Neural cell (in vitro differentiated cells): ENCODE measurements around the gene SAMD7. TPM values are rescaled to one million over a fixed set of nuclear protein-coding genes. Genes with fewer than 3 reads are reported as not detected.

Experiments used
- H2AFZ ChIP-seq: fragments of 200-600, 300-800 bp; sonication (generic), shearing (Covaris generic); 2 replicates; pipeline ENCODE4 v1.6.0; 2014; ENCODE audit warnings: low read depth, mild to moderate bottlenecking, antibody characterized with exemption, low read length, moderate library complexity
- H3F3A ChIP-seq: fragments of 200-600 bp; shearing (Covaris generic); 2 replicates; pipeline ENCODE4 v1.6.1; 2016; ENCODE audit warnings: mild to moderate bottlenecking, moderate library complexity, mixed read lengths, antibody characterized with exemption, low read length; ENCODE audit not compliant: insufficient read depth, poor library complexity, severe bottlenecking
- H3K27ac ChIP-seq: fragments of 200-600, 300-800 bp; sonication (generic), shearing (Covaris generic); 2 replicates; pipeline ENCODE4 v1.5.1; 2014; ENCODE audit warnings: mild to moderate bottlenecking, low read length, moderate library complexity
- H3K27me3 ChIP-seq: fragments of 300-800, 200-600 bp; sonication (generic), shearing (Covaris generic); 2 replicates; pipeline ENCODE4 v1.6.0; 2014; ENCODE audit warnings: mild to moderate bottlenecking, low read depth, low read length, moderate library complexity; ENCODE audit not compliant: insufficient read depth
- H3K36me3 ChIP-seq: fragments of 300-800, 200-600 bp; sonication (generic), shearing (Covaris generic); 2 replicates; pipeline ENCODE4 v1.5.1; 2014; ENCODE audit warnings: mild to moderate bottlenecking, antibody characterized with exemption, low read length, moderate library complexity; ENCODE audit not compliant: insufficient read depth
- H3K4me2 ChIP-seq: fragments of 300-800, 200-600 bp; sonication (generic), shearing (Covaris generic); 2 replicates; pipeline ENCODE4 v1.6.0; 2014; ENCODE audit warnings: mild to moderate bottlenecking, low read length
- H3K4me3 ChIP-seq: fragments of 300-800, 200-600 bp; sonication (generic), shearing (Covaris generic); 2 replicates; pipeline ENCODE4 v1.5.1; 2014; ENCODE audit warnings: mild to moderate bottlenecking, low read length, moderate library complexity
- H3K79me2 ChIP-seq: fragments of 200-600 bp; shearing (Covaris generic); replicated peaks from 2 replicates; pipeline ENCODE4 v1.6.0; 2014; ENCODE audit warnings: mild to moderate bottlenecking, low read length, moderate library complexity; ENCODE audit not compliant: insufficient read depth
- H3K9ac ChIP-seq: fragments of 300-800, 200-600 bp; sonication (generic), shearing (Covaris generic); 2 replicates; pipeline ENCODE4 v1.6.1; 2016; ENCODE audit warnings: mild to moderate bottlenecking, low read length, mixed read lengths
- H3K9me2 ChIP-seq: fragments of 200-600 bp; shearing (Covaris generic); 2 replicates; pipeline ENCODE4 v1.6.1; 2016; ENCODE audit warnings: mild to moderate bottlenecking, low read length, mixed read lengths; ENCODE audit not compliant: insufficient read depth
- H3K9me3 ChIP-seq: fragments of 200-600, 300-800 bp; sonication (generic), shearing (Covaris generic); 2 replicates; pipeline ENCODE4 v1.6.1; 2016; ENCODE audit warnings: mild to moderate bottlenecking, mixed run types, low read length, moderate library complexity, mixed read lengths
- H4K20me1 ChIP-seq: fragments of 200-600 bp; shearing (Covaris generic); 2 replicates; pipeline ENCODE4 v1.6.1; 2016; ENCODE audit warnings: mild to moderate bottlenecking, mixed run types; ENCODE audit not compliant: insufficient read depth
- CTCF ChIP-seq: fragments of 450-650 bp; IDR thresholded peaks from 2 replicates; pipeline ENCODE4 v1.5.1; 2014; ENCODE audit warnings: antibody characterized with exemption, mild to moderate bottlenecking, moderate library complexity; ENCODE audit not compliant: poor library complexity, severe bottlenecking
- EP300 ChIP-seq: fragments of 450-650 bp; conservative IDR thresholded peaks from 2 replicates; pipeline ENCODE4 v1.6.1; 2014; ENCODE audit warnings: antibody characterized with exemption, mild to moderate bottlenecking, moderate library complexity; ENCODE audit not compliant: poor library complexity, severe bottlenecking
- EZH2 ChIP-seq: fragments of 200-600, 300-800 bp; shearing (Covaris generic), sonication (generic); IDR thresholded peaks from 2 replicates; pipeline ENCODE4 v1.6.1; 2014; ENCODE audit warnings: antibody characterized with exemption, low read length, borderline replicate concordance, mild to moderate bottlenecking; ENCODE audit not compliant: insufficient read depth, poor library complexity, severe bottlenecking
- MXI1 ChIP-seq: fragments of 450-650 bp; conservative IDR thresholded peaks from 2 replicates; pipeline ENCODE4 v1.6.1; 2014; ENCODE audit warnings: antibody characterized with exemption, mild to moderate bottlenecking; ENCODE audit not compliant: poor library complexity, severe bottlenecking
- POLR2AphosphoS5 ChIP-seq: IDR thresholded peaks from 2 replicates; pipeline ENCODE4 v1.6.1; 2012
- RAD21 ChIP-seq: fragments of 450-650 bp; conservative IDR thresholded peaks from 2 replicates; pipeline ENCODE4 v1.6.1; 2014; ENCODE audit warnings: antibody characterized with exemption, mild to moderate bottlenecking, moderate library complexity
- SMC3 ChIP-seq: fragments of 450-650 bp; conservative IDR thresholded peaks from 2 replicates; pipeline ENCODE4 v1.6.1; 2014; ENCODE audit warnings: antibody characterized with exemption, mild to moderate bottlenecking, moderate library complexity; ENCODE audit not compliant: poor library complexity
- TAF1 ChIP-seq: IDR thresholded peaks from 2 replicates; pipeline ENCODE4 v1.6.1; 2012; ENCODE audit warnings: low read depth
- polyA plus RNA-seq: library from polyadenylated mRNA; depleted of rRNA; stranded (reverse); fragments of >200 nt; gene quantifications from 2 replicates; pipeline ENCODE4 v1.2.3, GENCODE V29; 2014
- TF ChIP-seq, protein P1 (sequence below): IDR thresholded peaks from 2 replicates; pipeline ENCODE4 v1.6.1; 2012; ENCODE audit warnings: borderline replicate concordance

SAMD7 gene
- polyA plus RNA-seq, 1 donor from 2014 or later = not detected

- no peak overlapping the region for H3K27ac ChIP-seq
- H3K36me3 ChIP-seq = no peaks in the 10 kb centered on the region
- H3K4me3 ChIP-seq = no peak overlapping the region
- no peaks in the 10 kb centered on the region for H3K9me2 ChIP-seq
- H3K27me3 ChIP-seq = no peaks in the 10 kb centered on the region
- TF ChIP-seq CTCF (no peak), RAD21 (no peak), POLR2AphosphoS5 (no peak), MXI1 (no peak), EP300 (no peak), TAF1 (no peak), SMC3 (no peak), EZH2 (no peak)
- TF ChIP-seq, protein P1, sequence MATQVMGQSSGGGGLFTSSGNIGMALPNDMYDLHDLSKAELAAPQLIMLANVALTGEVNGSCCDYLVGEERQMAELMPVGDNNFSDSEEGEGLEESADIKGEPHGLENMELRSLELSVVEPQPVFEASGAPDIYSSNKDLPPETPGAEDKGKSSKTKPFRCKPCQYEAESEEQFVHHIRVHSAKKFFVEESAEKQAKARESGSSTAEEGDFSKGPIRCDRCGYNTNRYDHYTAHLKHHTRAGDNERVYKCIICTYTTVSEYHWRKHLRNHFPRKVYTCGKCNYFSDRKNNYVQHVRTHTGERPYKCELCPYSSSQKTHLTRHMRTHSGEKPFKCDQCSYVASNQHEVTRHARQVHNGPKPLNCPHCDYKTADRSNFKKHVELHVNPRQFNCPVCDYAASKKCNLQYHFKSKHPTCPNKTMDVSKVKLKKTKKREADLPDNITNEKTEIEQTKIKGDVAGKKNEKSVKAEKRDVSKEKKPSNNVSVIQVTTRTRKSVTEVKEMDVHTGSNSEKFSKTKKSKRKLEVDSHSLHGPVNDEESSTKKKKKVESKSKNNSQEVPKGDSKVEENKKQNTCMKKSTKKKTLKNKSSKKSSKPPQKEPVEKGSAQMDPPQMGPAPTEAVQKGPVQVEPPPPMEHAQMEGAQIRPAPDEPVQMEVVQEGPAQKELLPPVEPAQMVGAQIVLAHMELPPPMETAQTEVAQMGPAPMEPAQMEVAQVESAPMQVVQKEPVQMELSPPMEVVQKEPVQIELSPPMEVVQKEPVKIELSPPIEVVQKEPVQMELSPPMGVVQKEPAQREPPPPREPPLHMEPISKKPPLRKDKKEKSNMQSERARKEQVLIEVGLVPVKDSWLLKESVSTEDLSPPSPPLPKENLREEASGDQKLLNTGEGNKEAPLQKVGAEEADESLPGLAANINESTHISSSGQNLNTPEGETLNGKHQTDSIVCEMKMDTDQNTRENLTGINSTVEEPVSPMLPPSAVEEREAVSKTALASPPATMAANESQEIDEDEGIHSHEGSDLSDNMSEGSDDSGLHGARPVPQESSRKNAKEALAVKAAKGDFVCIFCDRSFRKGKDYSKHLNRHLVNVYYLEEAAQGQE = no peak
- H3F3A ChIP-seq = no peaks in the 10 kb centered on the region
- no peak overlapping the region for H3K4me2 ChIP-seq
- H3K9me3 ChIP-seq = no peaks in the 10 kb centered on the region
- H3K9ac ChIP-seq = no peak overlapping the region
- H4K20me1 ChIP-seq = no peaks in the 10 kb centered on the region
- no peak overlapping the region for H2AFZ ChIP-seq
- no peaks in the 10 kb centered on the region for H3K79me2 ChIP-seq
Observed at GRCh38 chr3:169897284-169897683, 14.1 kb upstream of the SAMD7 start.

DNA sequence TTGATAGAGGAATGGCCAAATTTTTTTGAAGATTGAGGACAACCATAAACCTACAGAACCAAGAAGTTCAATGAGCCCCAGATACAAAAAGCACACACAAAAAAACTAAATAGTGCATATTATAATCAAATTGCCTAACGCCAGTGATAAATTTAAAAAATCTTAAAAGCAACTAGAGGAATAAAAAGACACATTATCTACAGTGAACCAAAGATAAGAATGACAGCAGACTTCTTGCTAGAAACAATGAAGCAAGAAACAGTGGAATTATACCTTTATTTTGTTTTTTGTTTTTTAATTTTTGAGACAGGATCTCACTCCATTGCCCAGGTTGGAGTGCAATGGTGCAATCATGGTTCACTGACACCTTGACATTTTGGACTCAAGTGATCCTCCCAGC is 9.9 kb upstream of the SAMD7 start:
- Histone ChIP-seq H3K9me3 (no peaks in the 10 kb centered on the region), H3K4me3 (no peak overlapping the region), H3F3A (no peaks in the 10 kb centered on the region), H3K27me3 (no peaks in the 10 kb centered on the region), H3K9me2 (no peaks in the 10 kb centered on the region), H3K27ac (no peak overlapping the region), H3K9ac (no peak overlapping the region), H4K20me1 (no peaks in the 10 kb centered on the region), H3K36me3 (no peaks in the 10 kb centered on the region), H3K79me2 (no peaks in the 10 kb centered on the region), H3K4me2 (no peak overlapping the region), H2AFZ (no peak overlapping the region)
- no peak for TF ChIP-seq EZH2
- TF ChIP-seq, protein P1 = no peak
- TF ChIP-seq SMC3 = no peak
- no peak for TF ChIP-seq MXI1
- no peak for TF ChIP-seq EP300
- TF ChIP-seq CTCF = no peak
- no peak for TF ChIP-seq TAF1
- no peak for TF ChIP-seq RAD21
- TF ChIP-seq POLR2AphosphoS5 = no peak
